Keratinocyte (primary cell): ENCODE results near the gene EDC3.

Source experiments
- EZH2 ChIP-seq: IDR thresholded peaks from one replicate; pipeline ENCODE4 v1.6.1; 2012; ENCODE audit warnings: inconsistent platforms, mild to moderate bottlenecking, low read length, moderate library complexity
- TF ChIP-seq, protein P1 (sequence below), 3 experiments: IDR thresholded peaks in 1 of 3; conservative IDR thresholded peaks in 1 of 3; optimal IDR thresholded peaks in 1 of 3; 2 replicates in 2 of 3; 3 replicates in 1 of 3; pipeline versions ENCODE3 to v1.5.1; 2011; ENCODE audit warnings: low read length in 3 of 3, mild to moderate bottlenecking in 3 of 3, moderate library complexity in 2 of 3, control low read depth in 1 of 3, inconsistent platforms in 1 of 3; ENCODE audit not compliant: insufficient read depth in 2 of 3; ENCODE audit errors: extremely low read depth in 1 of 3

GRCh38 chr15:74676801-74677200 is 19.0 kb downstream of the EDC3 start:
- TF ChIP-seq, protein P1, sequence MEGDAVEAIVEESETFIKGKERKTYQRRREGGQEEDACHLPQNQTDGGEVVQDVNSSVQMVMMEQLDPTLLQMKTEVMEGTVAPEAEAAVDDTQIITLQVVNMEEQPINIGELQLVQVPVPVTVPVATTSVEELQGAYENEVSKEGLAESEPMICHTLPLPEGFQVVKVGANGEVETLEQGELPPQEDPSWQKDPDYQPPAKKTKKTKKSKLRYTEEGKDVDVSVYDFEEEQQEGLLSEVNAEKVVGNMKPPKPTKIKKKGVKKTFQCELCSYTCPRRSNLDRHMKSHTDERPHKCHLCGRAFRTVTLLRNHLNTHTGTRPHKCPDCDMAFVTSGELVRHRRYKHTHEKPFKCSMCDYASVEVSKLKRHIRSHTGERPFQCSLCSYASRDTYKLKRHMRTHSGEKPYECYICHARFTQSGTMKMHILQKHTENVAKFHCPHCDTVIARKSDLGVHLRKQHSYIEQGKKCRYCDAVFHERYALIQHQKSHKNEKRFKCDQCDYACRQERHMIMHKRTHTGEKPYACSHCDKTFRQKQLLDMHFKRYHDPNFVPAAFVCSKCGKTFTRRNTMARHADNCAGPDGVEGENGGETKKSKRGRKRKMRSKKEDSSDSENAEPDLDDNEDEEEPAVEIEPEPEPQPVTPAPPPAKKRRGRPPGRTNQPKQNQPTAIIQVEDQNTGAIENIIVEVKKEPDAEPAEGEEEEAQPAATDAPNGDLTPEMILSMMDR (optimal IDR thresholded peaks at IDR 0.05 in 1 of 3, IDR thresholded peaks at IDR 0.05 in 1 of 3, conservative IDR thresholded peaks at IDR 0.05 in 1 of 3; ENCODE audit: extremely low read depth in 1 of 3, insufficient read depth in 2 of 3, low read length in 3 of 3), result no peak
- no peak for TF ChIP-seq EZH2
